ENCODE measurements around the gene SNTA1. TPM values are rescaled to one million over a fixed set of nuclear protein-coding genes. Genes with fewer than 3 reads are reported as not detected.
"Not testable (repeated sequence)": the region's sequence is repeated elsewhere in the genome, so short reads cannot be mapped to it uniquely, and the experiment has no call there.

SNTA1 gene
- total RNA-seq, 4 donors from 2014 or later, result 24.1 to 51.6 (median 42.3) TPM

- Histone ChIP-seq H3K27ac (replicated peaks in 1 of 4) (peak overlapping the region in 2 of 4 donors; percentile 20 to 31), H3K4me3 (no peak overlapping the region), H3K36me3 (peaks cover 0 to 16% (median 8%) of the 10 kb centered on the region in 4 donors), H3K4me1 (peaks cover 23 to 34% (median 32%) of the 10 kb centered on the region in 4 donors), H3K9me3 (no peaks in the 10 kb centered on the region), H3K27me3 (no peaks in the 10 kb centered on the region)
- no peak for TF ChIP-seq POLR2A (IDR thresholded peaks at IDR 0.05; ENCODE audit: low read depth)
- no peak for TF ChIP-seq CTCF (IDR thresholded peaks at IDR 0.05)
- no peak for TF ChIP-seq EP300 (IDR thresholded peaks at IDR 0.05)
- no peak for TF ChIP-seq POLR2AphosphoS5 (IDR thresholded peaks at IDR 0.05)
- intact Hi-C loops (cut with DNase I), result no loop called here
- DNase-seq (ENCODE audit: extremely low spot score), result no peak
- 62% methylated on average over 12 of the region's 12 CpGs for WGBS
These were observed 6.2 kb downstream of the SNTA1 start for GRCh38 chr20:33437141-33437911.

GRCh38 chr20:33434434-33434833 lies 9.1 kb downstream of the SNTA1 start:
- TF ChIP-seq POLR2AphosphoS5 (IDR thresholded peaks at IDR 0.05) (no peak), POLR2A (IDR thresholded peaks at IDR 0.05; ENCODE audit: low read depth) (no peak)
- H3K27me3 ChIP-seq, result no peaks in the 10 kb centered on the region
- DNase-seq (ENCODE audit: extremely low spot score), result no peak
- peak overlapping the region; percentile 13 to 55 (median 28) for H3K27ac ChIP-seq (replicated peaks in 1 of 4)
- peaks cover 15 to 33% (median 19%) of the 10 kb centered on the region in 4 donors for H3K4me1 ChIP-seq
- H3K36me3 ChIP-seq, result peaks cover 0 to 16% (median 8%) of the 10 kb centered on the region in 4 donors
- intact Hi-C loops (cut with DNase I), result no loop called here
- WGBS, result 90% methylated on average over 5 of the region's 5 CpGs
- no peak overlapping the region for H3K4me3 ChIP-seq
- H3K9me3 ChIP-seq, result no peaks in the 10 kb centered on the region

GRCh38 chr20:33433465-33434234 lies 9.9 kb downstream of the SNTA1 start:
- Histone ChIP-seq H3K27ac (replicated peaks in 1 of 4) (peak overlapping the region; percentile 13 to 55 (median 28)), H3K27me3 (no peaks in the 10 kb centered on the region), H3K4me1 (peaks cover 15 to 35% (median 19%) of the 10 kb centered on the region in 4 donors), H3K4me3 (no peak overlapping the region), H3K36me3 (peaks cover 0 to 16% (median 8%) of the 10 kb centered on the region in 4 donors), H3K9me3 (no peaks in the 10 kb centered on the region)
- intact Hi-C loops (cut with DNase I), result no loop called here
- DNase-seq (ENCODE audit: extremely low spot score), result no peak
- WGBS, result 95% methylated on average over 6 of the region's 8 CpGs
- TF ChIP-seq POLR2AphosphoS5 (IDR thresholded peaks at IDR 0.05) (peak in 1 of 2 donors; percentile 15), POLR2A (IDR thresholded peaks at IDR 0.05; ENCODE audit: low read depth) (no peak), CTCF (IDR thresholded peaks at IDR 0.05) (no peak), EP300 (IDR thresholded peaks at IDR 0.05) (no peak)

GRCh38 chr20:33431797-33432381 lies 11.7 kb downstream of the SNTA1 start:
- peaks cover 6 to 30% (median 9%) of the 10 kb centered on the region in 4 donors for H3K4me1 ChIP-seq
- TF ChIP-seq POLR2AphosphoS5 (IDR thresholded peaks at IDR 0.05) (no peak), POLR2A (IDR thresholded peaks at IDR 0.05; ENCODE audit: low read depth) (no peak), EP300 (IDR thresholded peaks at IDR 0.05) (no peak), CTCF (IDR thresholded peaks at IDR 0.05) (no peak)
- no peak overlapping the region for H3K4me3 ChIP-seq
- no peak for DNase-seq (ENCODE audit: extremely low spot score)
- WGBS, result 53% methylated on average over 5 of the region's 5 CpGs
- H3K27ac ChIP-seq (replicated peaks in 1 of 4), result peak overlapping the region in 3 of 4 donors; percentile 20 to 36 (median 23)
- intact Hi-C loops (cut with DNase I), result no loop called here
- H3K36me3 ChIP-seq, result peaks cover 0 to 16% (median 11%) of the 10 kb centered on the region in 4 donors
- no peaks in the 10 kb centered on the region for H3K9me3 ChIP-seq
- no peaks in the 10 kb centered on the region for H3K27me3 ChIP-seq

GRCh38 chr20:33423875-33424274 lies 19.7 kb downstream of the SNTA1 start:
- H3K36me3 ChIP-seq; H3K9me3 ChIP-seq; DNase-seq (ENCODE audit: extremely low spot score); H3K4me3 ChIP-seq; intact Hi-C loops (cut with DNase I); H3K27me3 ChIP-seq: not testable (repeated sequence)
- Histone ChIP-seq H3K27ac (replicated peaks in 1 of 4) (peak overlapping the region; percentile 43 to 76 (median 74)), H3K4me1 (peaks cover 14 to 38% (median 16%) of the 10 kb centered on the region in 4 donors)
- 96% methylated on average over 11 of the region's 11 CpGs for WGBS
